ENCODE data around the gene MAGI2.

MAGI2 gene

GRCh38 chr7:78368771-78369170, 1084.7 kb downstream of the MAGI2 start:
- no peak overlapping the region for H3K4me3 ChIP-seq (ENCODE audit: low read depth, low read length)
- TF ChIP-seq, protein P1, sequence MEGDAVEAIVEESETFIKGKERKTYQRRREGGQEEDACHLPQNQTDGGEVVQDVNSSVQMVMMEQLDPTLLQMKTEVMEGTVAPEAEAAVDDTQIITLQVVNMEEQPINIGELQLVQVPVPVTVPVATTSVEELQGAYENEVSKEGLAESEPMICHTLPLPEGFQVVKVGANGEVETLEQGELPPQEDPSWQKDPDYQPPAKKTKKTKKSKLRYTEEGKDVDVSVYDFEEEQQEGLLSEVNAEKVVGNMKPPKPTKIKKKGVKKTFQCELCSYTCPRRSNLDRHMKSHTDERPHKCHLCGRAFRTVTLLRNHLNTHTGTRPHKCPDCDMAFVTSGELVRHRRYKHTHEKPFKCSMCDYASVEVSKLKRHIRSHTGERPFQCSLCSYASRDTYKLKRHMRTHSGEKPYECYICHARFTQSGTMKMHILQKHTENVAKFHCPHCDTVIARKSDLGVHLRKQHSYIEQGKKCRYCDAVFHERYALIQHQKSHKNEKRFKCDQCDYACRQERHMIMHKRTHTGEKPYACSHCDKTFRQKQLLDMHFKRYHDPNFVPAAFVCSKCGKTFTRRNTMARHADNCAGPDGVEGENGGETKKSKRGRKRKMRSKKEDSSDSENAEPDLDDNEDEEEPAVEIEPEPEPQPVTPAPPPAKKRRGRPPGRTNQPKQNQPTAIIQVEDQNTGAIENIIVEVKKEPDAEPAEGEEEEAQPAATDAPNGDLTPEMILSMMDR (IDR thresholded peaks at IDR 0.05; ENCODE audit: low read depth, low read length, missing control alignments), result no peak
- in situ Hi-C loops (cut with HindIII; ENCODE audit: low sequenced_read_pairs), result no loop called here
- no peak for DNase-seq (ENCODE audit: low read depth)

GRCh38 chr7:78367280-78367773, 1086.1 kb downstream of the MAGI2 start:
- no peak overlapping the region for H3K4me3 ChIP-seq (ENCODE audit: low read depth, low read length)
- TF ChIP-seq, protein P1 (IDR thresholded peaks at IDR 0.05; ENCODE audit: low read depth, low read length, missing control alignments), result no peak
- in situ Hi-C loops (cut with HindIII; ENCODE audit: low sequenced_read_pairs), result no loop called here
- no peak for DNase-seq (ENCODE audit: low read depth)

GRCh38 chr7:78363866-78364265, 1089.6 kb downstream of the MAGI2 start:
- TF ChIP-seq, protein P1 (IDR thresholded peaks at IDR 0.05; ENCODE audit: low read depth, low read length, missing control alignments), result no peak
- in situ Hi-C loops (cut with HindIII; ENCODE audit: low sequenced_read_pairs), result no loop called here

GRCh38 chr7:78359836-78360235, 1093.6 kb downstream of the MAGI2 start:
- in situ Hi-C loops (cut with HindIII; ENCODE audit: low sequenced_read_pairs), result no loop called here
- no peak for DNase-seq (ENCODE audit: low read depth)
- no peak overlapping the region for H3K4me3 ChIP-seq (ENCODE audit: low read depth, low read length)
- TF ChIP-seq, protein P1 (IDR thresholded peaks at IDR 0.05; ENCODE audit: low read depth, low read length, missing control alignments), result no peak

More at GRCh38 chr7:78363866-78364265, 1089.6 kb downstream of the MAGI2 start:
- no peak overlapping the region for H3K4me3 ChIP-seq (ENCODE audit: low read depth, low read length)
- DNase-seq (ENCODE audit: low read depth), result no peak

- in situ Hi-C loops (cut with HindIII; ENCODE audit: low sequenced_read_pairs), result no loop called here
- DNase-seq (ENCODE audit: low read depth), result no peak
- TF ChIP-seq, protein P1 (IDR thresholded peaks at IDR 0.05; ENCODE audit: low read depth, low read length, missing control alignments), result no peak
- H3K4me3 ChIP-seq (ENCODE audit: low read depth, low read length), result no peak overlapping the region
These were observed 1095.8 kb downstream of the MAGI2 start for GRCh38 chr7:78357709-78358108.

GRCh38 chr7:78355834-78356233, 1097.6 kb downstream of the MAGI2 start:
- no peak overlapping the region for H3K4me3 ChIP-seq (ENCODE audit: low read depth, low read length)
- TF ChIP-seq, protein P1 (IDR thresholded peaks at IDR 0.05; ENCODE audit: low read depth, low read length, missing control alignments), result no peak
- no peak for DNase-seq (ENCODE audit: low read depth)
- in situ Hi-C loops (cut with HindIII; ENCODE audit: low sequenced_read_pairs), result no loop called here

Data from astrocyte of the cerebellum (primary cell).